Left cardiac atrium (tissue), 4 donors: ENCODE data around the gene ENO3. TPM values are rescaled to one million over a fixed set of nuclear protein-coding genes. Genes with fewer than 3 reads are reported as not detected.
"Not testable (repeated sequence)": the region's sequence is repeated elsewhere in the genome, so short reads cannot be mapped to it uniquely, and the experiment has no call there.

Experiments
- ATAC-seq, 2 donors: fragments of 200-7000 bp; cut with Tn5 transposase; one replicate each; pipeline ENCODE4 v1.9.1; 2020; ENCODE audit warnings: mild to moderate bottlenecking in 2 of 2, moderate library complexity in 2 of 2
- DNase-seq: peaks from one replicate; pipeline ENCODE4 v3.0.0-alpha.2; 2020
- intact Hi-C, 2 donors: fragments of 100-400 bp; cut with DNase I; formaldehyde crosslinking; loops; one replicate each; pipeline versions ENCODE4 v1.14.1 to v1.15.1; 2022 to 2023
- long read RNA-seq: library from polyadenylated mRNA; unstranded; transcript quantifications from one replicate; pipeline ENCODE4 v2.0.0, GENCODE V29; 2021
- total RNA-seq, 2 donors: library from RNA; stranded (reverse); fragmentation: NEBNext Ultra II Directional; extraction: Animal tissue kit (Norgen Biotek cat#: 25700); gene quantifications; one replicate each; pipeline ENCODE4 v1.2.1, GENCODE V29; 2021
- donor health status: DM: no; HTN: yes; CAD: no.
- donor health status: DM: no; HTN: yes; CAD: no; lungs with severe emphysema.
- donor health status: DM: yes; HTN: yes; CAD: no.
- donor health status: Dilated cardiomyopathy.

The ENO3 gene
- total RNA-seq = 100 to 1,000 TPM; 149 to 228 TPM
- long read RNA-seq, transcript ENO3-201 (12 exons, 1,521 nt) = major isoform, 101 of 562 reads
- long read RNA-seq, partial matches to known transcripts = 7 of 562 reads
- long read RNA-seq, other reads (novel, unspliced or antisense) = 448 of 562 reads

DNA sequence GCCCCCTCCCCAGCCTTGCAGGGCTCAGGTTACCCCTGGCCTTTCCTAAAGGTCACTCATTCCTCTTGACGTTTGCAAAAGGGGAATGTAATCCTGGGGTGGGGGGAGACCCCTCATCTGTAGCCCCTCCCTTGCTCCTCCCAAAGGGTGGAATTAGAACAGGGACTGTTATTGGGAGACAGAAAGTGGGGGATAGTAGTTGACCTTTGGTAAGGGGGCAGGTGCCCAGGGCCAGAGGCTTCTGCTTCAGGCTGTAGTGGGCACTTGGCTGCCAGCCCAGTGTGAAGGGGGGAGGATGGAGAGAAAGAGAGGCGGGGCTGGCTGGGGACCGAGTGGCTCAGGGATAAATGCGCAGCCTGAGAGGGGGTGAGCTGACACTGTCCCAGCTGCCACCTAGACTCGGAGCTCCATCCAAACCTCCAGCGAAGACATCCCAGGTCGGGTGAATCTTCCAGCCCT, at the start of gene ENO3:
Gene ENO3, plus strand, starts transcription at position 374 of the 459 bp plus-strand sequence. CDS start 711 bp downstream, outside the sequence.
- intact Hi-C loops = loop anchor here in 1 of 2 donors (2.0 kb wide), 1 partner anchor 16 kb away; the partner anchor contains the start of gene SPAG7
- ATAC-seq = no peak

DNA sequence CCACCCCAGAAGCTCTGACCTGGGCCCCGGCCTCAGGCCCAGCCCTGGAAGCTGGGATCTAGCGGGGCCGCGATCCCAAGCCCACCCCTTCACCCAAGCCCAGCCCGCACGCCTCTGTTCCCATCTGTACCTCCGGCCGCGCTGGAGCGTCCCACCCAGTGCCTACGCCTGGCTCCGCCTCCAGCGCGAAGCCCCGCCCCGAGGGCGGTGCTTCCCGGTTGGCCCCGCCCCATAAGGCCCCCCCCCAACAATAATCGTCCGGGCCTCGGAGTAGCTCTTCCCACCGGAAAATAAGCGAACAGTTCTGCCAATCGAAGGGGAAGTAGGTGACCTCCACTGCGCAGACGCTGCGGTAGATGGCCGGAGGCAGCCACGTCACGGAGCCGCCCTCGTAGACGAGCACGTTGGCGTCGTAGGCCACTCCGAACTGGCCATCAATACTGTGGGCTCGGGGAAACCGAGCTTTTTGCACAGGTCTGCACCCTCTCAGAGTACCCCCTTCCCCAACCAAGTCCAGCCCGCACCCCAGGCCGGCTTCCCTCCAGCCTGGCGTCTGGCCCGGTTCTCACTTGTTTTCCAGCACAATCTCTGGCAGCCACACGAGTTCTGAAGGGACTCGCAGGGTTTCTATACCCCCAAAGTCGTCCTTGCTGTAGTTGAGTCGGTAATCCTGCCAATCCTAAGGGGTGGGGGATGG, 49.1 kb upstream of the ENO3 start:
- intact Hi-C loops = loop anchor here (5.0 to 10.0 kb wide), 2 partner anchors 83 to 189 kb away; partner anchors contain the start of genes ARRB2 (in 1 of the 2) and CAMTA2 (in 1 of the 2)
- ATAC-seq (peak in 1 of 2 donors; percentile 60), DNase-seq (peak; percentile 66)

More for the DNA sequence above, at the start of gene ENO3:
- DNase-seq = no peak

DNA sequence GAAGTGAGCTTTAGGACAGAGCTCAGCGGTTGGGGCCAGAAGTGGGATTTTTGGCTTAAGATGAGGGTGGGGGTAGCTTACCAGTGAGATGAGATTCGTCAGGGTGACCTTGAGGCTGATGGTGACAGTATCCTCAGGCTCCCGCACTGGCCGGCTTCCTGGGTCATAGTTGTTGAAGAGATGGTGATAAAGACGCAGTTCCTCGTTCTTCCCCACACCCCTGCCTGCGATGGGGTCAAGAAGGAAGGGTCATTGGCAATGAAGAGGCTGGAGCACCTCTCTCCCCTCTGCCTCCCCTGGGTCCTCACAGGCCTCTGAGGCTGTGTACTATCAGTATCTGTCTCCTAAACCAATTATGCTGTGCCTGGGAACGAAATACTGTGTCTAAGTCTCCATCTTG, 48.4 kb upstream of the ENO3 start:
- DNase-seq = peak; percentile 31
- intact Hi-C loops = loop anchor here (5.0 to 10.0 kb wide), 2 partner anchors 82 to 190 kb away; partner anchors contain the start of genes ARRB2 (in 1 of the 2) and CAMTA2 (in 1 of the 2)
- ATAC-seq = peak; percentile 1 to 6

DNA sequence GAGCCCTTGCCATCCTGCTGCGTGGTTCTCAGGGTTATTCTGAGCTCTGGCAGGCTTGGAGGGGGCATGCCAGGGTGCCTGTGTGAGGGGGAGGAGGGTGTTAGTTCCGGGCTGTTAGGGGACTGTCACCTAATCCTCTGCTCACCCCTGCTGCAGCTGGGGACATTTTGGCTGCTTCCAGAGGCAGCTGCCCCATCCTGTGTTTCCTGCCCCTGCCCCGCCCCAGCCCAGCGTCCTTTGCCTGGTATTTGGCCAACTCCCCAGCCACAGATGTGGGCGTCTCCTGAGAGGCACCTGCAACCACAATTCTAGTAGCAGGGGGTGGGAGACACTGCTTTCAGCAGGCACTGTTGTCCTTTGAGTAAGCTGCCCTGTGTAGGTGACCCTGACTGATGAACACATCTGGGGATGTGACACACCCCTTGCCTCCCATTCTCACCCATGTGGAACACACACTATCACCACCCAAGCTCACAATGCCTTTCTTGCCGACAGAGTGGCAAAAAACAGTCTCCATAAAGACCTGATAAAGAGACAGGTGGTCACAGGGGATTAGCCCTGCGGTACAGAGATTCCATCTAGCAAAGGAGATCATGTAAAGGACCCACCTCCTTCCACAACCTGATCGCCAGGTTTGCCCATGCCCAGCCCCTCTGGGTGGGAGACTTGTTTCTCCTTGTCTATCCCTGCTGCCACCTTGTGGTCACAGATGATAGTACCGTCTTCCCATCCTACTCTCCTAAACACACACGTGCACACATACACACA, 47.7 kb upstream of the ENO3 start, which contains the start of gene CHRNE:
Gene CHRNE, minus strand, starts transcription at position 48 of the 768 bp plus-strand sequence. Its CDS starts 35 bp downstream, at position 13.
- intact Hi-C loops = loop anchor here (5.0 to 10.0 kb wide), 2 partner anchors 82 to 191 kb away; partner anchors contain the start of genes ARRB2 (in 1 of the 2) and CAMTA2 (in 1 of the 2)
- peak; percentile 18 to 70 for ATAC-seq
- peak; percentile 78 for DNase-seq

DNA sequence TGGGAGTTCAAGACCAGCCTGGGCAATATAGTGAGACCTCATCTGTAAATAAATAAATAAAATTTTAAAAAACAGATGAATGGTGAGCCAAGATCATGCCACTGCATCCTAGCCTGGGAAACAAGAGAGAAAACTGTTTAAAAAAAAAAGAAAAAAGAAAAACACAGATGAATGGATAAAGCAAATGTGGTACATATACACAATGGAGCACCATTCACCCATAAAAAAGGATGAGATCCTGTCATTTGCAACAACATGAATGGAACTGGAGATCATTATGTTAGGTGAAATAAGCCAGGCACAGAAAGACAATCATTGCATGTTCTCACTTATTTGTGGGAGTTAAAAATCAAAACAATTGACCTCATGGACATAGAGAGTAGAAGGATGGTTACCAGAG, 44.3 kb upstream of the ENO3 start:
- ATAC-seq, DNase-seq: not testable (repeated sequence)
- intact Hi-C loops = loop anchor here (5.0 to 10.0 kb wide), 2 partner anchors 78 to 81 kb away; partner anchors contain the start of gene CAMTA2 (in 2 of the 2)

DNA sequence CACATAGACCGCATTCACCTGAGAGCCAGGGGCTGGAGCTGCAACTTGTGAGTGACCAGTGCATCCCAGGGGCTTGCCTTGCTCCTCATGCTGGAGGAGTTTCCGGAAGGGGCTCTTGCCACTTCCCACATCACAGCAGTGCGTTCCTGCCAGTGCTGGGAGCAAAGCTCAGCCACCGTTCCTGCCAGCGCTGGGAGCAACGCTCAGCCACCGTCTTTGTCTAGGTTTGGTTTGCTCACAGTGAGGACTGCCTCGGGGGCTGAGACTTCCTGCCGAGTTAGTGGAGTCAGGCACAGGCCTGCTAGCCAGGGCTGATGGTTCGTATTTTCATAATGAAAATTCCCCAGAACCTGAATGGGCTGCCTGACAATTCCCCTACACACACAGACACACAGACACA, 42.6 kb upstream of the ENO3 start:
- no peak for DNase-seq
- intact Hi-C loops = loop anchor here (5.0 to 10.0 kb wide), 2 partner anchors 76 to 79 kb away; partner anchors contain the start of gene CAMTA2 (in 2 of the 2)
- peak; percentile 18 to 25 for ATAC-seq

DNA sequence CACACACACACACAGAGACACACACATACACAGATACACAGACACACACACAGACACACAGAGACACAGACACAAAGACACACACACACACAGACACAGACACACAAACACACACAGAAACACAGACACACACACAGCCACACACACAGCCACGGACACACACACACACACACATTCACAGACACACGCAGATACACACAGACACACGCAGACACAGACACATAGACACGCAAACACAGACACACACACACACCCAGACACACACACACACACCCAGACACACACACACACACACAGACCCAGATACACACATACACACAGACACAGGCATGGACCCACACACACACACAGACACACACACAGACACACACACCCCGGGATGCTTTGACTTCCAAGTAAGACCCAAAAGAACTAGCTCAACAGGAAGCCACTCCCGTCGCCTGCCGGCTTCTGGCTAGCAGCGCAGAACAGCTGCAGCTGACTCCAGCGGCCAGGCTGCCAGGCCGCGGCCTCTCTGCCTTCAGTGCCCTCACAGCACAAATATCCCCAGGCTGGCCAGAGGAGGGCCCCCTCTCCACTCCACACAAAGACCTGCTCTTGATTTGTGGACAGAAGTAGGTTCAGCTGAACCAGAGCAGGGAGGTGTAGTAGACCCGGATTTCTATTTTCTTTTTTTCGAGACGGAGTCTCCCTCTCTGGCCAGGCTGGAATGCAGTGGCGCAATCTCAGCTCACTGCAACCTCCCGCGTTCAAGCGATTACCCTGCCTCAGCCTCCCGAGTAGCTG, 42.0 kb upstream of the ENO3 start:
- intact Hi-C loops = loop anchor here (1.0 to 10.0 kb wide), 3 partner anchors 76 to 153 kb away; partner anchors contain the start of gene CAMTA2 (in 2 of the 2)
- ATAC-seq = peak; percentile 96 to 98

DNA sequence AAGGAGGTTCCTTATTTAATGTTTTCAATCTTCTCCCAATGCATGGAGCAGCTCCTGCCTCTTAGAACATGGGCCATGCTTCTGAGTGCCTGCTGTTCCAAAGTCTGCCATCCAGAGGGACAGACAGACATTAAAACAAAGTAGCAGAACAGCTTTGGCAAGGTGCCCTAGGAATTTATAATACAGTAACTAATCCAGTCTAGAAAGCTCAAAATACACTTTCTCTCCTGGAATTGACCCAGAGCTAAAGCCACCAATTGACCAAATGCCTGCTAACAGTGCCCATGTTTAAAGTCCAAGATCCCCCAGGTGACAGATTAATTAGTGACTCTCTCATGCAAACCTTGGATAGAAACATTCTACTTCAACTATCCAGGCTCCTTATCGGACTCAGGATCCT, 36.9 kb upstream of the ENO3 start:
- no peak for ATAC-seq

More for the DNA sequence above, 42.0 kb upstream of the ENO3 start:
- peak; percentile 93 for DNase-seq

DNA sequence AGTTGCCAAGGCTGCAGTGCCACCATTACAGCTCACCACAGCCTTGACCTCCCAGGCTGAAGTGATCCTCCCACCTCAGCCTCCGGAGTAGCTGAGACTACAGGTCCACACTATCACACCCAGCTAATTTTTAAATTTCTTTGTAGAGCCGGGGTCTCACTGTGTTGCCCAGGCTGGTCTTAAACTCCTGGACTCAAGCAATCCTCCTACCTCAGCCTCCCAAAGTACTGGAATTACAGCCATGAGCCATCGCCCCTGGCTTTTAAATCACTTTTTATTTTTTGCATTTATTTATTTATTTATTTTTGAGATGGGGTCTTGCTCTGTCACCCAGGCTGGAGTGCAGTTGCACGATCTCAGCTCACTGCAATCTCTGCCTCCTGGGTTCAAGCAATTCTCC, 36.4 kb upstream of the ENO3 start:
- not testable (repeated sequence) for DNase-seq, ATAC-seq
- intact Hi-C loops = loop anchor here in 1 of 2 donors (10.0 kb wide), 1 partner anchor 150 kb away; no protein-coding TSS in a partner anchor

More for the DNA sequence above, 36.9 kb upstream of the ENO3 start:
- no peak for DNase-seq
- intact Hi-C loops = loop anchor here in 1 of 2 donors (10.0 kb wide), 1 partner anchor 151 kb away; no protein-coding TSS in a partner anchor

DNA sequence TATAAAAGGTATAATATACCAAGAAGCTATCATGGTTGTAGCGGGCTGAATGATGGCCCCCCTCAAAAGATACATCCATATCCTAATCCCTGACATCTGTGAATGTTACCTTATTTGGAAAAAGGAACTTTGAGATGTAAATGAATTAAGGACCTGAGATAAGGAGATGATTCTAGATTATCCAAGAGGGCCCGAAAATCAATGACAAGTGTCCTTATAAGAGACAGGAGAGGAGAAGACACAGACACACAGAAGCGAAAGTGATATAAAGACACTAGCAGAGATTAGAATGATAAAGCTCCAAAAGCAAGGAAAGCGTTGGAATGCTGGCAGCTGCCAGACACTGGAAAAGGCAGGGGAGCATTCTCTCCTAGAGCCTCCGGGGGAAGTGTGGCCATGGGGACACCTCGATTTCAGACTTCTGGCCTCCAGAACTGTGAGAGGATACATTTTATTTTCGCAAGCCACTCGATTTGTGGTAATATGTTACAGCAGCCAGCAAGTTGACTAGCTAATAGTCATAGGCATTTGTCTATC, 31.3 kb upstream of the ENO3 start:
- ATAC-seq (no peak), DNase-seq (no peak)
- intact Hi-C loops = loop anchor here in 1 of 2 donors (10.0 kb wide), 1 partner anchor 145 kb away; no protein-coding TSS in a partner anchor

DNA sequence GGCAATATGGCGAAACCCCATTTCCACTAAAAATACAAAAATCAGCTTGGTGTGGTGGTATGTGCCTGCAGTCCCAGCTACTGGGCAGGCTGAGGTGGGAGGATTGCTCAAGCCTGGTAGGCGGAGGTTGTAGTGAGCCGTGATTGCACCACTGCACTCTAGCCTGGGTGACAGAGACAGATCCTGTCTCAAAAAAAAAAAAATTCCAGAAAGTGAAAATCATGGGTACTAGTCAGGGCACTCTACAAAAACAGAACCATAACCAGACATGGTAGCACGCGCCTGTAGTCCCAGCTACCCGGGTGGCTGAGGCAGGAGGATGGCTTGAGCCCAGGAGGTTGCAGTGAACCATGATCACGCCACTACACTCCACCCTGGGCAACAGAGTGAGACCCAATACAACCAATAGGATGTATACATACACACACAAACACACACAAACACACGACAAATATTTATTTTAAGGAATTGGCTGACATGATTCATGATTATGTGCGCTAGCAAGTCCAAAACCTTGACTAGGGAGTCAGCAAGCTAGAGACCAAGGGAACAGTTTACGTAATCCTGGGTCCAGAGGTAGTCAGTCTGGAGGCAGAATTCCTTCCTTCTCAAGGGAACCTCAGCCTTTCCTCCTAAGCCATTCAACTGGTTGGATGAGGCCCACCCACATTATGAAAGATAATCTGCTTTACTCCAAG, 30.4 kb upstream of the ENO3 start:
- intact Hi-C loops = no loop called here
- ATAC-seq = peak; percentile 12 to 30
- DNase-seq = no peak

DNA sequence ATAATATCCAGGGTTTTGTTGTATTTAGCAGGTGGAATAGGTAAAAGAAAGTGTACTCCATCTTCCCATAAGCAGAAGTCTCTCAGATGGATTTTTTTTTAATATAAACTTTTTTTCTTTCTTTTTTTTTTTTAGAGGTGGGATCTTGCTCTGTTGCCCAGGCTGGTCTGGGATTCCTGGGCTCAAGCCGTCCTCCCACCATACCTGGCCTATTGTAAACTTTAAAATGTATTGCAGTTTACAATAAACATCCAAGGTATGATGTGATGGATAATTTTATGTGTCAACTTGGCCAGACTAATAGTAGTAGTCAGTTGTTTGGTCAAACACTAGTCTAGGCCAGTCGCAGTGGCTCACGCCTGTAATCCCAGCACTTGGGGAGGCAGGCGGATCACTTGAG, 29.6 kb upstream of the ENO3 start:
- no peak for DNase-seq
- no peak for ATAC-seq
- intact Hi-C loops = no loop called here

DNA sequence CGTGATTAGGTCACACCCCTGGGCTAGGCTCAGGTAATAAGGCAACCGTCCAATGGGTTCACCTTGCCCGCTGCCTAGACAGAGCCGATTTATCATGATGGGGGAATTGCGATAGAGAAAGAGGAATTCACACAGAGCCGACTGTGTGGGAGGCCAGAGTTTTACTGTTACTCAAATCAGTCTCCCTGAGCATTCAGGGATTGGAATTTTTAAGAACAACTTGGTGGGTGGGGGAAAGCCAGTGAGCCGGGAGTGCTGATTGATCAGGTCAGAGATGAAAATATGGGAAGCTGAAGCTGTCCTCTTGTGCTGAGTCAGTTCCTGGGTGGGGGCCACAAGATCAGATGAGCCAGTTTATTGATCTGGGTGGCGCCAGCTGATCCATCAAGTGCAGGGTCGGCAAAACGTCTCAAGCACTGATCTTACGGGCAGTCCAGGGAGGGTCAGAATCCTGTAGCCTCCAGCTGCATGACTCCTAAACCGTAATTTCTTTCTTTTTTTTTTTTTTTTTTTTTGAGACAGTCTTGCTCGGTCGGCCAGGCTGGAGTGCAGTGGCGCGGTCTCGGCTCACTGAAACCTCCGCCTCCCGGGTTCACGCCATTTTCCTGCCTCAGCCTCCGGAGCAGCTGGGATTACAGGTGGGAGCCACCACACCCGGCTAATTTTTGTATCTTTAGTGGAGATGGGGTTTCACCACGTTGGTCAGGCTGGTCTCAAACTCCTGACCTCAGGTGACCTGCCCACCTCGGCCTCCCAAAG, 24.2 kb upstream of the ENO3 start:
- intact Hi-C loops, ATAC-seq, DNase-seq: not testable (repeated sequence)

DNA sequence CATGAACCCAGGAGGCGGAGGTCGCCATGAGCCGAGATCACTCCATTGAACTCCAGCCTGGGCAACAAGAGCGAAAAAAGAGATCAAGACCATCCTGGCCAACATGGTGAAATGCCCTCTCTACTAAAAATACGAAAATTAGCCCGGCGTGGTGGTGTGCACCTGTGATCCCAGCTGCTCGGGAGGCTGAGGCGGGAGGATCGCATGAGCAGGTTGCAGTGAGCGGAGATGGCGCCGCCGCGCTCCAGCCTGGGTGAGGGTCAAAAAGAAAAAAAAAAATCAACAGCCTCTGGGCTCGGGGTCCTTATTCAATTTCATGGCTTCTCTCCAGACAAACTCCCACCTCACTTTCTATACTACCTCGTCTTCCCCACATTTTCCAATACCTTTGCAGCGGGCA, 22.0 kb upstream of the ENO3 start:
- ATAC-seq (no peak), DNase-seq (no peak)
- intact Hi-C loops = no loop called here

DNA sequence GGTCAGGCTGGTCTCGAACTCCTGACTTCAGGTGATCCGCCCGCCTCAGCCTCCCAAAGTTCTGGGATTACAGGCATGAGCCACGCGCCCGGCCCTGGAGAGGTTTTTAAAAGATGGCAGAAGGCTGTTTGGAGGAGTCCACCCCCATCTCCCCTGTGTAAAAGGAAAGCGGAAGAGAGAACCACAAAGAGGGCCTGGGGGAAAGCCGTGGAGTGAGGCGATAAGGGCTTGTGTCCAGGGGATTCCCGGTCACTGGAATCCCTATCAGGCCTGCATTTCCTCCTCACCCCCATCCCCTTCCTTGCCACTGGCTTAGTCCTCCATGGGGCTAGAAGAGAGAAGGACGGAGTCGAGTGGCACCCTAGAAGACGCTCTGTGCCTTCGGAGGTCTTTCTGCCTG, 19.0 kb upstream of the ENO3 start, which contains the start of gene GP1BA:
Gene GP1BA, plus strand, starts transcription at position 315 of the 400 bp plus-strand sequence. CDS start 328 bp downstream, outside the sequence.
- intact Hi-C loops = no loop called here
- ATAC-seq (no peak), DNase-seq (no peak)

DNA sequence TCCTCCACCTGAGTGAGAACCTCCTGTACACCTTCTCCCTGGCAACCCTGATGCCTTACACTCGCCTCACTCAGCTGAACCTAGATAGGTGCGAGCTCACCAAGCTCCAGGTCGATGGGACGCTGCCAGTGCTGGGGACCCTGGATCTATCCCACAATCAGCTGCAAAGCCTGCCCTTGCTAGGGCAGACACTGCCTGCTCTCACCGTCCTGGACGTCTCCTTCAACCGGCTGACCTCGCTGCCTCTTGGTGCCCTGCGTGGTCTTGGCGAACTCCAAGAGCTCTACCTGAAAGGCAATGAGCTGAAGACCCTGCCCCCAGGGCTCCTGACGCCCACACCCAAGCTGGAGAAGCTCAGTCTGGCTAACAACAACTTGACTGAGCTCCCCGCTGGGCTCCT, 18.2 kb upstream of the ENO3 start:
- intact Hi-C loops = no loop called here
- DNase-seq (no peak), ATAC-seq (no peak)
